ENCODE results near the gene GLA. TPM values are rescaled to one million over a fixed set of nuclear protein-coding genes. Genes with fewer than 3 reads are reported as not detected.

The GLA gene
- total RNA-seq, 1 experiment from 2014 or later, result 41.9 TPM

DNA sequence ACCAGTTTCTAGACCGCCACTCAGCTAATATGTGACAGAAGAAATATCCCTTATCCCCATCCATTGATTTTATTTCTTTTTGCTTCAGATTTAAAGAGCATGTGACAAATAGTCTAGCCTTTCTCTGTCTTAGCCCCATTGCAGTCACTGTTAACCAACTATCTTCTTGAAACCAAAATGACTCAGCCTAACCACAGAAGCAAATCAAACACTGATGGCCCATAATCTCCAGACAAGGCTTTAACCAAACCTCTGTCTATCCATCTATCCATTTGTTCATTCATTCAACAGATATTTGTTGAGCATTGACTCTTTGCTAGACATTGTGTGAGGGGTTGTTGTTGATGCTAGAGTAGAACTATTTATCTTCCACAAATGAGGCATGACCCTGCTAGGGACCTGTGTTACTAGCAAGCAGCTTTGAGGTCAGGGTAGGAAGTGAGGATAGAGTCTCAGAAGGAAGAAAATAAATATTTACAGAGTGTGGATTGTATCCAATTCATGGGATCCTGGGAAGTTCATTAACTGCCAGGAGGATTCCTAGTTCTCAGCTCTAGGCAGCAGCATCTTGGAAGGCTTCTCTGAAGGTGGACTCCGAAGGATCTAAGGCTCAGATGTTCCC is 22.8 kb upstream of the GLA start:
- H3K27ac Mint-ChIP-seq, result no peak overlapping the region
- H3K27ac ChIP-seq (ENCODE audit: insufficient read length, low read depth, low read length), result no peak overlapping the region
- H3K23ac ChIP-seq (ENCODE audit: insufficient read length, low read depth, low read length), result no peak overlapping the region
- H2BK20ac ChIP-seq (ENCODE audit: low read depth, low read length, poor library complexity, severe bottlenecking), result no peak overlapping the region
- no peak overlapping the region for H2BK15ac ChIP-seq (ENCODE audit: low read depth, low read length)
- no peak overlapping the region for H3K18ac ChIP-seq (ENCODE audit: insufficient read length, low read depth, low read length)
- H3K14ac ChIP-seq (ENCODE audit: insufficient read depth, low read length), result no peak overlapping the region
- no peak overlapping the region for H3K56ac ChIP-seq (ENCODE audit: insufficient read length, low read depth, low read length)
- H2BK5ac ChIP-seq (ENCODE audit: insufficient read length, low read length), result no peak overlapping the region
- no peak overlapping the region for H3K4ac ChIP-seq (ENCODE audit: low read depth, low read length)
- no peaks in the 10 kb centered on the region for H3K27me3 ChIP-seq (ENCODE audit: insufficient read depth, low read length)
- H2BK12ac ChIP-seq (ENCODE audit: insufficient read length, low read depth, low read length), result no peak overlapping the region
- H3K79me1 ChIP-seq (ENCODE audit: insufficient read depth, low read depth, low read length, poor library complexity, severe bottlenecking), result no peaks in the 10 kb centered on the region
- no peaks in the 10 kb centered on the region for H3K27me3 Mint-ChIP-seq (ENCODE audit: low read depth)
- peaks cover 35 to 57% (median 56%) of the 10 kb centered on the region in 3 experiments for H3K36me3 Mint-ChIP-seq (ENCODE audit: insufficient read depth in 1 of 3, low read depth in 3 of 3)
- H4K20me1 ChIP-seq (ENCODE audit: control insufficient read depth, insufficient read depth, insufficient read length), result no peaks in the 10 kb centered on the region
- no peak overlapping the region for H2AK5ac ChIP-seq (ENCODE audit: insufficient read length, low read length)
- no CpG with 5 or more reads among the region's 2 CpGs for WGBS (ENCODE audit: extremely low coverage, insufficient read length, low lambda C conversion rate)
- H4K5ac ChIP-seq (ENCODE audit: insufficient read length, low read depth, low read length), result no peak overlapping the region
- H3T11ph ChIP-seq (ENCODE audit: low read length), result no peak overlapping the region
- H4K8ac ChIP-seq (replicated peaks; ENCODE audit: insufficient read length, low read depth, low read length), result no peak overlapping the region
- no peak overlapping the region for H2BK120ac ChIP-seq (ENCODE audit: low read depth, low read length, poor library complexity, severe bottlenecking)
- H3K4me1 Mint-ChIP-seq, result no peaks in the 10 kb centered on the region
- H3K9me3 Mint-ChIP-seq, result peaks cover 60 to 75% of the 10 kb centered on the region in 2 experiments
- H3K79me2 ChIP-seq (ENCODE audit: insufficient read depth, low read length), result no peaks in the 10 kb centered on the region
- DNase-seq, result no peak
- H3K4me3 Mint-ChIP-seq, result no peak overlapping the region
- H2AFZ ChIP-seq (ENCODE audit: low read length), result no peak overlapping the region
- no peaks in the 10 kb centered on the region for H3K4me1 ChIP-seq (ENCODE audit: insufficient read depth, low read length)
- TF ChIP-seq, protein P1, sequence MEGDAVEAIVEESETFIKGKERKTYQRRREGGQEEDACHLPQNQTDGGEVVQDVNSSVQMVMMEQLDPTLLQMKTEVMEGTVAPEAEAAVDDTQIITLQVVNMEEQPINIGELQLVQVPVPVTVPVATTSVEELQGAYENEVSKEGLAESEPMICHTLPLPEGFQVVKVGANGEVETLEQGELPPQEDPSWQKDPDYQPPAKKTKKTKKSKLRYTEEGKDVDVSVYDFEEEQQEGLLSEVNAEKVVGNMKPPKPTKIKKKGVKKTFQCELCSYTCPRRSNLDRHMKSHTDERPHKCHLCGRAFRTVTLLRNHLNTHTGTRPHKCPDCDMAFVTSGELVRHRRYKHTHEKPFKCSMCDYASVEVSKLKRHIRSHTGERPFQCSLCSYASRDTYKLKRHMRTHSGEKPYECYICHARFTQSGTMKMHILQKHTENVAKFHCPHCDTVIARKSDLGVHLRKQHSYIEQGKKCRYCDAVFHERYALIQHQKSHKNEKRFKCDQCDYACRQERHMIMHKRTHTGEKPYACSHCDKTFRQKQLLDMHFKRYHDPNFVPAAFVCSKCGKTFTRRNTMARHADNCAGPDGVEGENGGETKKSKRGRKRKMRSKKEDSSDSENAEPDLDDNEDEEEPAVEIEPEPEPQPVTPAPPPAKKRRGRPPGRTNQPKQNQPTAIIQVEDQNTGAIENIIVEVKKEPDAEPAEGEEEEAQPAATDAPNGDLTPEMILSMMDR (conservative IDR thresholded peaks at IDR 0.05), result no peak
- H3K9ac ChIP-seq (ENCODE audit: extremely low read depth, insufficient read length, low read length), result no peak overlapping the region
- peaks cover 31% of the 10 kb centered on the region for H3K9me3 ChIP-seq (ENCODE audit: control insufficient read depth, low read depth, low read length)
- H3K4me2 ChIP-seq (ENCODE audit: insufficient read depth, insufficient read length, low read length), result no peak overlapping the region
- H3K23me2 ChIP-seq (ENCODE audit: insufficient read length, low read depth, low read length, poor library complexity, severe bottlenecking), result no peaks in the 10 kb centered on the region
- no peak overlapping the region for H4K91ac ChIP-seq (ENCODE audit: insufficient read length, low read depth, low read length)

Data from H9 (cell line).